A673 (cell line): ENCODE data around the gene CFAP73.

Source experiments
- CTCF ChIP-seq: fragments of 300-800, 200-600 bp; sonication (generic); conservative IDR thresholded peaks from 2 replicates; pipeline ENCODE4 v1.5.1; 2017; ENCODE audit warnings: low read depth, mild to moderate bottlenecking, antibody characterized with exemption, low read length, moderate library complexity, mixed read lengths
- EZH2 ChIP-seq: fragments of 200-600 bp; sonication (generic); IDR thresholded peaks from 2 replicates; pipeline ENCODE4 v1.6.1; 2017; ENCODE audit warnings: borderline replicate concordance, low read depth, mild to moderate bottlenecking, mixed read lengths, antibody characterized with exemption, low read length; ENCODE audit not compliant: poor library complexity, severe bottlenecking

DNA sequence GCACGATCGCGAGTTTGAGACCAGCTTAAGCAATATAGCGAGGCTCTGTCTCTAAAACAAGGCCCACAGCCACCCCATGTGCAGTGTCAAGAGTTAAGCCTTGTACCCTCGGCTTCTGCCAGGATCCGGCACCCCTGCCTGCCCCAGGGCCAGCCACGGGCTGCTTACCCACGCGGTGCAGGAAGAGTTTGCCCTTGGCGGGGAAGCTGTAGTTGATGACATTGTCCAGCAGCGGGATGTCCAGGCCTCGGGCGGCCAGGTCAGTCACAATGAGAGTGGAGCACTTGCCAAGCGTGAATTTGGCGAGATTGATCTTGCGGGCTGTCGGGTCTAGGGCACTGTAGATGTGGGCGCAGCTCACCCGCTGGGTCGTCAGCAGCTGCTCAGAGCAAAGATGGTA lies 22.7 kb downstream of the CFAP73 start:
- TF ChIP-seq CTCF: no peak
- TF ChIP-seq EZH2: no peak
